Measurements from ENCODE around the gene PLXNA4.

DNA sequence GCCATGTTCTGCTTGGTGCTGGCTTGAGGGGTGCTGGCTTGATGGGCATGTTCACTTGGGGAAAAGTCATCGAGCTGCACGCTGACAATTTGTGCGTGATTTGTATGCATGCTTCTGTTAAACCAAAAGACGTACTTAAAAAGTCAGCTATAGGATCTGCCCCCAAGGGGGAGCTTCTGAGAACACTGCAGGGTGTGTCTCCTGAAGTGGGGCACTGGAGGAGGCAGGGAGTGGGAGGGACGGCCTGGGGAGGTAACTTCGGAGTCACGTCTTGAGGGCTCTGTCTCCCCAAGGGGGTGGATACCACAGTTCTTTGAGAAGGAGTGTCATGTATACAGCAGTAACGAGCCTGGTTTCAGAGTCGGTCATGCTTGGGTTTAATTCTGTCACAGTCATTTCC lies 406.5 kb downstream of the PLXNA4 start:
- TF ChIP-seq, protein P1, sequence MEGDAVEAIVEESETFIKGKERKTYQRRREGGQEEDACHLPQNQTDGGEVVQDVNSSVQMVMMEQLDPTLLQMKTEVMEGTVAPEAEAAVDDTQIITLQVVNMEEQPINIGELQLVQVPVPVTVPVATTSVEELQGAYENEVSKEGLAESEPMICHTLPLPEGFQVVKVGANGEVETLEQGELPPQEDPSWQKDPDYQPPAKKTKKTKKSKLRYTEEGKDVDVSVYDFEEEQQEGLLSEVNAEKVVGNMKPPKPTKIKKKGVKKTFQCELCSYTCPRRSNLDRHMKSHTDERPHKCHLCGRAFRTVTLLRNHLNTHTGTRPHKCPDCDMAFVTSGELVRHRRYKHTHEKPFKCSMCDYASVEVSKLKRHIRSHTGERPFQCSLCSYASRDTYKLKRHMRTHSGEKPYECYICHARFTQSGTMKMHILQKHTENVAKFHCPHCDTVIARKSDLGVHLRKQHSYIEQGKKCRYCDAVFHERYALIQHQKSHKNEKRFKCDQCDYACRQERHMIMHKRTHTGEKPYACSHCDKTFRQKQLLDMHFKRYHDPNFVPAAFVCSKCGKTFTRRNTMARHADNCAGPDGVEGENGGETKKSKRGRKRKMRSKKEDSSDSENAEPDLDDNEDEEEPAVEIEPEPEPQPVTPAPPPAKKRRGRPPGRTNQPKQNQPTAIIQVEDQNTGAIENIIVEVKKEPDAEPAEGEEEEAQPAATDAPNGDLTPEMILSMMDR (IDR thresholded peaks at IDR 0.05): no peak
- no peak for TF ChIP-seq POLR2A (IDR thresholded peaks at IDR 0.05)
